HG02973 (cell line): ENCODE results near the gene TPM2.
"Not testable (repeated sequence)": the region's sequence is repeated elsewhere in the genome, so short reads cannot be mapped to it uniquely, and the experiment has no call there.

ENCODE experiments used
- ATAC-seq: cut with Tn5 transposase; IDR thresholded peaks from one replicate; pipeline ENCODE4 v1.9.1; 2021; ENCODE audit warnings: moderate library complexity; ENCODE audit not compliant: unreplicated experiment

Gene TPM2

GRCh38 chr9:35657546-35658136, 32.1 kb downstream of the TPM2 start, which contains the start of gene RMRP:
RMRP (minus strand) TSS chr9:35658019.
- ATAC-seq, result peak; percentile 79

- ATAC-seq, result no peak
Measured at GRCh38 chr9:35656831-35657545, 32.7 kb downstream of the TPM2 start.

DNA sequence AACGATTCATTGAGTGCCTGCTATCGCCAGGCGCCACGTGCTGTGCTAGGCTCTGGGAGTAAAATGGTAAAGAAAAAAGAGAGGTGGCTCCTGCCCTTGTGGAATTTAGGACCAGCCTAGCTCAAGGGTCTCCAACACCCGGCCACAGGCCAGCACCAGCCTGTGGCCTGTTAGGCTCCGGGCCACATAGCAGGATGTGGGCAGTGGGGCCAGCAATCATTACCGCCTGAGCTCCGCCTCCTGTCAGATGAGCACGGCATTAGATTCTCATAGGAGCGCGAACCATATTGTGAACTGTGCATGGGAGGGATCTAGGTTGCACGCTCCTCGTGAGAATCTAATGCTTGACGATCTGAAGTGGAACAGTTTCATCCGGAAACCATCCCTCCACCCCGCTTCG, 33.4 kb downstream of the TPM2 start:
- ATAC-seq, result no peak

GRCh38 chr9:35653611-35654010, 36.1 kb downstream of the TPM2 start:
- ATAC-seq, result no peak

DNA sequence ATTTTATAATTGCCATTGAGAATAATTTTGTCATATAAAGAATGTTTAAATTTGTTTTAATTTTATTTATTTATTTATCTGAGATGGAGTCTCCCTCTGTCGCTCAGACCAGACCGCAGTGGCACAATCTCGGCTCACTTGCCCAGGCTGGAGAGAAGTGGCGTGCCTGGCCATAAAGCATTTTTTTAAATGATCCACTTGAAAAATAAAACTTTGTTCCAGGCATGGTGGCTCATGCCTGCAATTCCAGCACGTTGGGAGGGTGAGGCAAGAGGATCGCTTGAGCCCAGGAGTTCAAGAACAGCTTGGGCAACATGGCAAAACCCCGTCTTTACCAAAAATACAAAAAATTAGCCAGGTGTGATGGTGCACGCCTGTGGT, 36.9 kb downstream of the TPM2 start:
- ATAC-seq, result no peak

DNA sequence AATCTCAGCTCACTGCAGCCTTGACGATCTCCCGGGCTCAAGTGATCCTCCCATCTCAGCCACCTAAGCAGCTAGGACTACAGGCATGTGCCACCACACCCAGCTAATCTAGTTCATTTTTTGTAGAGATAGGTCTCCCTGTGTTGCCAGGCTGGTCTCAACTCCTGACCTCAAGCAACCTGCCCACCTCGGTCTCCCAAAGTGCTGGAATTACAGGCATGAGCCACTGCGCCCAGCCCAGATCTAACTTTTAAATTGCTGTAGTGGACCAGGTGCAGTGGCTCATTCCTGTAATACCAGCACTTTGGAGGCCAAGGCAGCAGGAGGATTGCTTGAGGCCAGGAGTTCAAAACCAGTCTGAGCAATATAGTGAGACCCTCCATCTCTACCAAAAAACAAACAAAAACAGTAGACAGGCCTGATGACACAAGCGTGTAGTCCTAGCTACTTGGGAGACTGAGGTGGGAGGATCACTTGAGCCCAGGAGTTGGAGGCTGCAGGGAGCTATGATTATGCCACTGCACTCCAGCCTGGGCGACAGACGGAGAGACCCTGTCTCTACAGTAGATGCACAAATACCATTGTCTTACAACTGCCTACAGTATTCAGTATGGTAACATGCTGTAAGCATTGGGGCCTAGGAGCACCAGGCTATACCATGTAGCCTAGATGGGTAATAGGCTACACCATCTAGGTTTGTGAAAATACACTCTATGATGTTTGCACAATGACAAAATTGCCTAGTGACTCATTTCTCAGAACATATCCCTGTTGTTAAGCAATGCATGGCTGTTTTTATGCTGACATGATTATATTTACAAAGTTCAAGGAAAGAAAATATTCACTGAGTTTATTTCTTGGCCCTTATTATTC, 37.5 kb downstream of the TPM2 start:
- ATAC-seq, result no peak

- ATAC-seq, result no peak
Measured at GRCh38 chr9:35650341-35651158, 39.2 kb downstream of the TPM2 start, which contains the start of gene SIT1. SIT1 (minus strand) TSS chr9:35650931; CDS start chr9:35650853, 78 bp downstream.

DNA sequence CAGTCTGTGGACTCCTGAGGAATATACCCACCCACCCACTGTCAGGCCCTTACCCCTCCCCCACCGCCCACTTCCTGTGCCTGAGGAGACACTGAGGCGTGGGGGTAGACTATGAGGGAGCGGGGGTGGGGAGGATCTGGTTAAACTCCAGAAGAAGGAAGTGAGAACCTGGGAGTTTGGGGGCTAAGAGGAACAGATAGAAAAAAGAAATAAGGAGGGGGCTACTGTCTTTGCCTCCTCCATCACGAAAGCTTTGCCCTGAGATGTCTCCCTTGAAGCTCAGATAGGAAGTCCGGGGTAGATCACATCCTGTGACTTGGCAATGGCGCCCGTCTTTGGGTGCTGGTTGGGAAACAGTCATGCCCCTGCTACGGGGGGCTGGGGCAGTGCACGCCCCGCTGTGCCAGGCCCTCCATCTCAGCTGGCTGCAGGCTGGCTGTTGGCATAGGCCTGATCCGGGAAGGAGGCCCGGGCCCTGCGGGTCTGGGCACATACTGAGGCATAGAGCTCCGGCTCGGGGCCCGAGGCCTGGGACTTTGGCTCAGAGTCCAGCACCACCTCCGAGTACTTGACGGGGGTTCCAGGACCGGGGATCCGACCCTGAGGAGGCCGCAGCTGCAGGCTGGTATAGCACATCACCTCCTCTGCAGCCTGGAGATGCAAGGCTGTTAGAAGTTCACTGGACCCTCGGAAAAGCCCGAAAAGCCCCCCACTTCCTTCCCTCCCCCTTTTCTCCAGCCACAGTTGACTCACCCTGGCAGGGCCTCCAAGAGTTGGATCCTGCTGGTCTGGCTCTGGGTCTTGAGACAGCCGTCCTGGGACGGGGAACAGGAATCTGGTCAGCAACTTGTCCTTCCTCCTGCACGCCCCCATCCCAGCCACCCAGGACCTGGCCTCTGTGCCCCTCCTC, 40.0 kb downstream of the TPM2 start:
- no peak for ATAC-seq

- ATAC-seq, result peak; percentile 87
Measured at GRCh38 chr9:35646533-35647265, 43.0 kb downstream of the TPM2 start.

- no peak for ATAC-seq
Measured at GRCh38 chr9:35646153-35646532, 43.6 kb downstream of the TPM2 start.

- ATAC-seq, result not testable (repeated sequence)
Measured at GRCh38 chr9:35645736-35646135, 44.0 kb downstream of the TPM2 start.

- ATAC-seq, result no peak
Measured at GRCh38 chr9:35643046-35643445, 46.7 kb downstream of the TPM2 start.

DNA sequence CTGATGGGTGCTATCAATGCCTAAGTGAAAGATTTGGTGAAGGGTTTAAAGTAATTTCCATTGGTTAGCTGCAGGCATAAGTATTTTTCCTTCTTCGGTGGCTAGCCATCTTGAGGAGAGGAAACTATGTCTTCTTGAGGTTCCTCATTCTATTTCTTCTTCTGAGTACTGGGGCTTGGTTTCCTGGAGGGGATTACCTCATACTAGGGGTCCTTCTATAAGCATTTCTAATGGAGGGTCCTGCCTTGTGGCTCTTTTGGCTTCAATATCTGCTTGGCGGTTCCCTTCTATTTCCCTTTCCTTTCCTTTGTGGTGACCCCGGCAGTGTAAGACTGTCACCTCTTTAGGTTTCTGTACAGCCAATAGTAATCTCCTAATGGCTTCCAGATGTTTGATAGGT, 48.2 kb downstream of the TPM2 start:
- not testable (repeated sequence) for ATAC-seq

GRCh38 chr9:35640431-35640830, 49.3 kb downstream of the TPM2 start:
- not testable (repeated sequence) for ATAC-seq

DNA sequence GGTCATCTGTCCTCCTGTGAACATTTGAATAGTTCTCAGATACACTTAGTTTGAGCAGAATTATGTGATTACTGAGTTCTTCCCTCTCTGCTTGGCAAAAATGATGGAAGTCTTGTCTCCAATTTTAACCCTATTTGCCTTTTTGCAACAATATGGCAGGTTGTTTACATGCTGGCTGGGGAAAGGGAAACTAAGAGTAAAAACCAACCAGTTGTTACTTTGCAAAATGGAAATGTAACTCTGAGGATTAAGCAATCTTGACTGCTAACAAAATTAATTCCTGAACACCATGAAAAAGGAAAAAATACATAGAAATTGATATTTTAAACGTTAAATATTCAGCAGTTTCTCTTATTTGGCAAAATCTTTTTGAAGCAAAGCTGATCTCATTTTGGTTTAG, 50.1 kb downstream of the TPM2 start:
- no peak for ATAC-seq

DNA sequence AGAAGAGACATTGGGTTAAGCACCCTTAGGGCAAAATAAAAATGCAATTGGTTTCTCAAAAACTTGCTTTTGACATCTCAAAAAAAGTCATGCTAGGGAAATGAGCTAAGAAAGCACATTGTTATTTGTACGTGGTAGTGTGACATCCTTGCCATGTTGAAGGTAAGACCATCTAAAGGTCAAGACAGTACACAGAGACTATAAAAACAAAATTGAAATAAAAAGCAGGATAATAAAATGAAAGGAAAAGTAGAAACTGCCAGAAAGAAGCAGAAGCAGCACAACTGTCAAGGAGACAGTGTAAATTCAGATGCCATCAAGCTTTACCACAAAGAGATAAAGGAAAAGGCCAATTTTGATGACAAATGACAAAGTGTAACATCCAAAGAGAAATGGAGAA, 50.5 kb downstream of the TPM2 start:
- ATAC-seq, result not testable (repeated sequence)

DNA sequence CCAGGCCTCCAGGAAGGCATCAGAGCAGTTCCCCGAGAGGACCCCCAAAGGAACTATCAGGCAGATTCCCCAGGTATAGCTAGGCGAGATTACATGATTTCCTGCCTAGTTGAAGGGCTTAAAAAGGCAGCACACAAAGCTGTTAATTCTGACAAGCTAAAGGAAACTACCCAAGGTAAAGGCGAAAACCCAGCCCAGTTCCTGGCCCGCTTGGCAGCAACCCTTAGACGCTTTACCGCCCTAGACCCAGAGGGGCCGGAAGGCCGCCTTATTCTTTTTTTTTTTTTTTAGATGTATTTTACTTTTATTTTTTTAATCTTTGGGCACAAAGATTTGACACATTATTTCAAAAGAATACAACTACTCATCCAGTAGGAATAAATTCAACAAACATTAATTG, 51.0 kb downstream of the TPM2 start:
- ATAC-seq, result not testable (repeated sequence)

DNA sequence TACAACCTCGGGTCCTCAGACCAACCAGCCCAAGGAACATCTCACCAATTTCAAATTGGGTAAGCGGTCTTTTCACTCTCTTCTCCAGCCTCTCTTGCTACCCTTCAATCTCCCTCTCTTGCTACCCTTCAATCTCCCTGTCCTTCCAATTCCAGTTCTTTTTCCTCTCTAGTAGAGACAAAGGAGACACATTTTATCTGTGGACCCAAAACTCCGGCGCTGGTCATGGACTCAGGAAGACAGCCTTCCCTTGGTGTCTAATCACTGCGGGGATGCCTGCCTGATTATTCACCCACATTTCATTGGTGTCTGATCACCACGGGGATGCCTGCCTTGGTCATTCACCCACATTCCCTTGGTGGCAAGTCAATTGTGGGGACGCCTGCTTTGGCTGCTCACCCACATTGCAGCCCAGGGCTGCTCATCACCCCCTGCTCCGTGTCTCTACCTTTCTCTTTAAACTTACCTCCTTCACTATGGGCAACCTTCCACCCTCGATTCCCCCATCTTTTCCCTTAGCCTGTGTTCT, 52.2 kb downstream of the TPM2 start:
- not testable (repeated sequence) for ATAC-seq

DNA sequence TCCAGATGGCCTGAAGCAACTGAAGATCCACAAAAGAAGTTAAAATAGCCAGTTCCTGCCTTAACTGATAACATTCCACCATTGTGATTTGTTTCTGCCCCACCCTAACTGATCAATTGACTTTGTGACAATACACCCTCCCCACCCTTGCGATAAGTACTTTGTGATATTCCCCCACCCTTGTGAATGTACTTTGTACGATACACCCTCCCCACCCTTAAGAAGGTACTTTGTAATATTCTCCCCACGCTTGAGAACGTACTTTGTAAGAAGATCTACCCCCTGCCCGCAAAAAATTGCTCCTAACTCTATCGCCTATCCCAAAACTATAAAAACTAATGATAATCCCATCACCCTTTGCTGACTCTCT, 52.9 kb downstream of the TPM2 start:
- ATAC-seq, result not testable (repeated sequence)
